GM04504 (cell line): ENCODE measurements around the gene ECSCR.
A peak's percentile ranks its signal among the peaks of the same experiment; 100 is the strongest.
"Not testable (repeated sequence)": the region's sequence is repeated elsewhere in the genome, so short reads cannot be mapped to it uniquely, and the experiment has no call there.

Experiments used
- DNase-seq: peaks from one replicate; pipeline ENCODE4 v3.0.0-alpha.2; 2012; ENCODE audit warnings: low read depth

The ECSCR gene

DNA sequence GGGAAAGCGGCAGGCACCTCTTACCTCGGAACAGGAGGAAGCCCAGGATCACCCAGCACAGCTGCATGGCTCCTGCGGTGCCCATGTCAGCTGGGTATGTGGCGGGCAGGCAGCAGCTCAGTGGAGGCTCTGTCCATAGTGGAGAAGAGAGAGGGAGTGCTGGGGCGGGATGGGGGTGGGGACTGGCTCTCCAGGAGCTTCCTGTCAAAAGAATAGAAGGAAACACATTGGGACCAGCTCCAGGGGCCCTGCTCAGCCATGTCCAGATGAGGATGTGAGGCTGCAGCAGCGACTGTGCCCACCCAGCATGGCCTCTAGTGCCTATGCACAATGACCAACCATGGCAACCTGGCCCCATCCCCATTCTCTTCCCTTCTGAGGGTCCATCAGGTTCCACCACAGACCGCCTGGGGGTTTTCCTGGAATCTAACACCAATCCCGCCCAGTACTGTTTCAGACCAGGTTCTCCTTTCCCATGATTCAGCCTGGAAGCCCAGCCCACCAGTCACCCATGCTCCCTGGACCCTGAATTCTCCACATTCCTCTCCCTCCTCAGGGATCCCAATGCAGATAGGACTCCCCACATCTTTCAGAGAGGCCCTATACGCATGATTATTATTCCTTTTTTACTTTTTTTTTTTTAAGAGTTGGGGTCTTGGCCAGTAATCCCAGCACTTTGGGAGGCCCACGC, at the start of gene ECSCR:
ECSCR (minus strand) TSS at position 158 of the 691 bp plus-strand sequence; CDS start at position 85, 73 bp downstream.
- DNase-seq = no peak

- not testable (repeated sequence) for DNase-seq
Observed at GRCh38 chr5:139504722-139505121, 42.2 kb upstream of the ECSCR start.

- DNase-seq = not testable (repeated sequence)
Observed at GRCh38 chr5:139503879-139504278, 41.3 kb upstream of the ECSCR start.

- DNase-seq = not testable (repeated sequence)
Observed at GRCh38 chr5:139503036-139503817, 40.7 kb upstream of the ECSCR start.

DNA sequence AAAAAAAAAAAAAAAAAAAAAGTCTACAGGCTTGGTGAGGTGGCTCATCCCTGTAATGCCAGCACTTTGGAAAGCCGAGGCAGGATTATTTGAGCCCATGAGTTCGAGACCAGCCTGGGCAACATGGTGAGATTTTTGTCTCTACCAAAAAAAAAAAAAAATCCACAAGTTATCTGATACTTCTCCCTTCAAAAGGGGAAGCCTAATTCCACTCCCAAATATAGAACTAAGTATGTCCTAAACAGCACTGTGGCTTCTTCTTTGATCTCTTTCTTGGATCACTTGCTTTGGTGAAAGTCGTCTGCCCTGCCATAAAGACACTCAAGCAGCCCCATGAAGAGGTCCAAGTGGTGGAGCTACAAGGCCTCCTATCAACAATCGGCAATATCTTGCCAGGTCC, 38.8 kb upstream of the ECSCR start:
- no peak for DNase-seq

GRCh38 chr5:139495638-139496435, 33.3 kb upstream of the ECSCR start:
- no peak for DNase-seq

DNA sequence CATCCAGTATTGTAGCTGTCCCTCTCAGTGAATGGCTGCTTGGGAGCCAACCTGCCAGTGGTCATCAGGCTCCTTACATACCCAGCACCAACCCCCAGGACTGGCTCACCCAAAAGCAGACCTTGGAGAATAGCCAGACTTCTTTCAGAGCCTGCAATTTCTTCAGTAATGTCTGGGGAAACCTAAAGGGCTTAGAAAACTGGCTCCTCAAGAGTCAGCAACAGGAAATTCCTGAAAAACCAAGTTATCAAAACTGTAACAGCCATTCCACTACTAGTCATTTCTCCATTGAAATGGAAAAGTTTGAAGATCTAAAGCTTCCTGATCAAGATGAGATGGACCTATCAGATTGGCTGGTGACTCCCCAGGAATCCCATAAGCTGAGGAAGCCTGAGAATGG, 32.3 kb upstream of the ECSCR start:
- DNase-seq = no peak

DNA sequence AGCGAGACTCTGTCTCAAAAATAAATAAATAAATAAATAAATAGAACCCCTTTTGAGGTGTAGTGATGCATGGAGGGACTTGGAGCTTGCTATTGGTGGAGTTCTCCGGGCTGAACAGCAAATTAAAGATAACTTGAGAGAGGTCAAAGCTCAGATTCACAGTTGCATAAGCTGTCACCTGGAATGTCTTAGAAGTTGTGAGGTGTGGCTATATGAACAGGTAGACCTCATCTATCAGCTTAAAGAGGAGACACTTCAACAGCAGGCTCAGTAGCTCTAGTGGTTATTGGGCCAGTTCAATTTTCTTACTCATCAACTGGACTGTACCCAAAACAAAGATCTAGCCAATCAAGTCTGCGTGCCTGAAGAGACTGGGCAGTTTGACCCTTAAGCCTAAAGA, 31.7 kb upstream of the ECSCR start:
- DNase-seq = no peak

- DNase-seq = no peak
Observed at GRCh38 chr5:139492700-139493192, 30.2 kb upstream of the ECSCR start.

DNA sequence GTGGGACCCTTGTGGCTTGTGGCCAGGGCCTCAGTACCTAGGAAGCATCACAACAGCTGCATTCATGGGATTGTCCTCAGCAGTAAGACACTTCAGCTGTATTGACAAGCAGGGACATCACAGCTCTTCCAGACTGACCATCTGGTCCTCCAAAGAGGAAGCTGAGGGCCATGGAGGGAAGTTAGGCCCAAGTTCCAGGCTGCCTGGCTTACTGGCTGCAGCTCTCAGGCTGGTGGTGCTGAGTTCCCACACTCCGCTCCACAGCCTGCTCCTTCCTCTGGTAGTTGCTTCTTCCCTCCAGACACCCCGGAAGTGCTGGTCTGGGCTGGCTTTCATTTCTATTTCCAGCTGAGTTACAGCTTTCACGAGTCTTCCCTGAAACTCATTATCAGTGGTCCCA, 25.7 kb upstream of the ECSCR start:
- no peak for DNase-seq

DNA sequence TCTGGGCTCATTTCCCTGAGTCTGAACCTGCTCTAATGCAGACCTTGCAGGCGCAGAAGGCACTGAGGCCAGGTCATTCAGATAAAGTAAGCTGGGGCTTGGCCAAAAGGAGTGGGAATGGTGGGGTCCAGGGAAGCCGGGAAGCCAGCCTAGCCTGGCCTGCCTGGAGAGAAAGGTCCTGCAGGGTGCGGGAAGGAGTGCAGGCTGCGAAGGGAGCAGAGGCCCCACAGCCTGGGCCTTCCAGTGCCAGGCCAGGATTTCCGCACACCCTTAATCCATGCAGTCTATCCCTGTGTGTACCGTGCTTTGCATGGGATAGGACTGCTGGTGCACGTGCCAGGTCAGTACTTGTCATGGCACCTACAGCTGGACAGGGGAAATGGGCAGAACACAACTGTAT, 23.7 kb upstream of the ECSCR start:
- no peak for DNase-seq

DNA sequence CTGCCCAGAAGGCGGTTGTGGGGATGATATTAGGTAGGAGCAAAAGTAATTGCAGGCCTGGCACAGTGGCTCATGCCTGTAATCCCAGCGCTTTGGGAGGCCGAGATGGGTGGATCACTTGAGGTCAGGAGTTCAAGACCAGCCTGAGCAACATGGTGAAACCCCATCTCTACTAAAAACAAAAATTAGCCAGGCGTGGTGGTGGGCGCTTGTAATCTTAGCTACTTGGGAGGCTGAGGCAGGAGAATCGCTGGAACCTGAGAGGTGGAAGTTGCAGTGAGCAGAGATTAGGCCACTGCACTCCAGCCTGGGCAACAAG, 20.3 kb upstream of the ECSCR start:
- DNase-seq = not testable (repeated sequence)

DNA sequence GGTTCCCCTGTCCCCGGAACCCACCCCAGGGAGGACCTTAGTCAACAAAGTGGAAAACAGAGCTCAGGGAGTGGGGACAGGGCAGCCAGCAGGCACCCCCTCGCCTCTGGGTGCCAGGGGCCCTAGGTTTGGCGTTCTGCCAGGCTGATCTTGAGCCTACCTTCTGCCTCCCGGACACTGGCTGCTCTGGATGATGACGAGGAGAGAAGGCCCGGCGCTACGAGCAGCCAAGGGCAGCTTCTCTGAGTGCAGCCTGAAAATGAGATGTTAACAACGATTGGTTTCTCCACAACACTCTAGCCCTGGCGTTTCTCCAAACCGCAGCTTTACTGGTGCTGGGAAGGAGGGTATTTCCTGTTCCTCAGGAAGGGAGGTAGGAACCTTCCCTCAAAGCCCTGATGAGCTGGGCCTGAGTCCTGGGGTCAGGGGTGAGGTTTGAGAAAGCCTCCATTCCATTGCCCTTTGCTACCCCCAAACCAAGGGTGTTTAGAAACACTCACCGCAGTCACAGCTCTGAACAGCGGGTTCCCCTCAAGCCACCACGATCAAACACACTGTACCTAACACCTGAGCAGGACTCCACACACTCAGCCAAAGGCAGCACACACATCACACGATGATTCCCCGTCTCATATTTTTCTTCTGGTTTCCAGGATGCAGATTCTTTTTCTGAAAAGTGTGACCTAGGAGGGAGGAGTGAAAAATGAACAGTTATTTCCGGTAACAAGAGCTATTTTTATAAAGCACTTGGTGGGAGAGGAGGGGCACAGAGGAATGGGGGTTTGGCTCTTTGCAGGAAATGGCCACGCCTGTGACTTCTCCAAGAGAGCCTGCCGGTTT, 19.7 kb upstream of the ECSCR start, which contains the start of gene STING1:
STING1 (minus strand) TSS at position 709 of the 840 bp plus-strand sequence. CDS start 1,054 bp downstream, outside the sequence.
- peak; percentile 96 for DNase-seq

GRCh38 chr5:139481580-139482049, 19.1 kb upstream of the ECSCR start:
- no peak for DNase-seq

GRCh38 chr5:139481122-139481533, 18.6 kb upstream of the ECSCR start:
- DNase-seq = no peak

GRCh38 chr5:139479729-139480128, 17.2 kb upstream of the ECSCR start:
- DNase-seq = not testable (repeated sequence)

DNA sequence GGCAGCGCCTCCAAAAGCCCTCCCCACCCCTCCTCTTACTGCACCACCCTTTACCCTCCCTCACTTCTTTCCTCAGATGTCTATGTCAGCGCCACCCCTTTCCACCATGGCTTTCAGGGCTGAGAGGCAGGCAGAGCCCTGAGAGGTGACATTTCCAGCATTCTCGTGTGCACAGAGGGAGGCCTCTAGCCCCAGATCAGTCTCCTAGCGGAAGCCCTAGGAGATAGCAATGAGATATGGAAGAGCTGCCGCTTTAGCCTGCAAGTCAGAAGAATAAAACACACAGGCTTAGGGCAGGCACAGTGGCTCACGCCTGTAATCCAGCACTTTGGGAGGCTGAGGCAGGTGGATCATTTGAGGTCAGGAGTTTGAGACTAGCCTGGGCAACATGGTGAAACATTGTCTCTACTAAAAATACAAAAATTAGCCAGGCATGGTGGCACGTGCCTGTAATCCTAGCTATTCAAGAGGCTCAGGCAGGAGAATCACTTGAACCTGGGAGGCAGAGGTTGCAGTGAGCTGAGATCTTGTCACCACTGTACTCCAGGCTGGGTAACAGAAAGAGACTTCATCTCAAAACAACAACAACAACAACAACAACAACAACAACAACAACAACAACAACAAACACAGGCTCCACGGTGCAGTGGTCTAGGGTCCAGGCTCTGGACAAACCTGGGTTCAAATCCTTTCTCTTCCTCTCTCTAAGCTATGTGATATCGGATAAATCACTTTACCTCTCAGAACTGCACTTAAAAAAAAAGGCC, 16.3 kb upstream of the ECSCR start:
- DNase-seq = not testable (repeated sequence)

DNA sequence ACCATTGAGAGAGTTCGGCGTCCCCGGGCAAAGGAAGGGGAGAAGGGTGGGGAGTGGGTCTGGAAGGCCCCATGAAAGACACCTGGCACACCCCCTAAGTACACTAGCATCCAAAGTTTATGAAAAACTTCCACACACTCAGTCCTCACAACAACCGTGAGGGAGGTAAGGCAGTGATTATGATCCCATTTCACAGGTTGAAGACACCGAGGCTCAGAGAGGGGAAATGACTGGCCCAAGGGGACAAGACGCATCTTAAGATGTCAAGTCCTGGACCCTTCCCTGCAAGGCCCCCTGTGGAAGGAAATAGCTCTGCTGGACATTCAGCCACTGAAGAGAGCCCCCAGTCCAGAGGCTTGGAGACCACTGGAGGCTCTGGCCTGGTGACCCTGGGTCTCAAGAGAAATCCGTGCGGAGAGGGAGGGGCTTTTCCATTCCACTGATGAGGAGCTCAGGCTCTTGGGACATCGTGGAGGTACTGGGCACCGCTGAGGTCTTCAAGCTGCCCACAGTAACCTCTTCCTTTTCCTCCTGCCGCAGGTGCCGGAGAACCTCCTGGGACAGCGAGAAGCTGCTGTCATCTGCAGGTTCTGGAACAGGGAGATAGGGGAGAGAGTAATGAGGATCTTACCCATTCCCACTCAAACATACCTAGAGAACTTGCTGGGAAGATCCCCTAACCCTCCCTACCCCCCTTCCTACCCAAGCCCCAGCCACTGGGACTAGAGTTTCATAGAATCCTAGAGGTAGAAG, 13.5 kb upstream of the ECSCR start:
- no peak for DNase-seq

- DNase-seq = no peak
Observed at GRCh38 chr5:139474890-139475791, 12.6 kb upstream of the ECSCR start.
